T follicular helper cell (primary cell): ENCODE results near the gene SLC6A7.

Experiments
- DNase-seq: peaks from one replicate; pipeline ENCODE4 v3.0.0-alpha.2; 2020; ENCODE audit warnings: low read depth

The SLC6A7 gene

GRCh38 chr5:150173161-150173560 is 16.7 kb upstream of the SLC6A7 start:
- no peak for DNase-seq

GRCh38 chr5:150174285-150174684 is 15.6 kb upstream of the SLC6A7 start:
- no peak for DNase-seq

- DNase-seq = no peak
Observed at GRCh38 chr5:150175076-150175475, 14.8 kb upstream of the SLC6A7 start.

GRCh38 chr5:150175536-150175935 is 14.3 kb upstream of the SLC6A7 start:
- DNase-seq = no peak

GRCh38 chr5:150176745-150177477 is 13.0 kb upstream of the SLC6A7 start:
- no peak for DNase-seq

GRCh38 chr5:150177721-150178120 is 12.1 kb upstream of the SLC6A7 start:
- DNase-seq = no peak

GRCh38 chr5:150178262-150178661 is 11.6 kb upstream of the SLC6A7 start:
- no peak for DNase-seq

- no peak for DNase-seq
Observed at GRCh38 chr5:150179019-150179620, 10.7 kb upstream of the SLC6A7 start.

GRCh38 chr5:150180241-150181026 is 9.4 kb upstream of the SLC6A7 start:
- no peak for DNase-seq

GRCh38 chr5:150181027-150181426 is 8.8 kb upstream of the SLC6A7 start:
- no peak for DNase-seq

GRCh38 chr5:150181766-150182545 is 7.9 kb upstream of the SLC6A7 start:
- no peak for DNase-seq

GRCh38 chr5:150182774-150183173 is 7.1 kb upstream of the SLC6A7 start:
- no peak for DNase-seq

- DNase-seq = no peak
Observed at GRCh38 chr5:150183436-150183835, 6.4 kb upstream of the SLC6A7 start.

- DNase-seq = no peak
Observed at GRCh38 chr5:150184006-150184405, 5.9 kb upstream of the SLC6A7 start.

- no peak for DNase-seq
Observed at GRCh38 chr5:150184990-150185912, 4.6 kb upstream of the SLC6A7 start.

GRCh38 chr5:150186137-150186536 is 3.7 kb upstream of the SLC6A7 start:
- DNase-seq = no peak

GRCh38 chr5:150186897-150187296 is 3.0 kb upstream of the SLC6A7 start:
- DNase-seq = no peak

GRCh38 chr5:150188146-150188842 is 1.6 kb upstream of the SLC6A7 start:
- DNase-seq = no peak

GRCh38 chr5:150189326-150189725 is 536 bp upstream of the SLC6A7 start:
- DNase-seq = no peak

GRCh38 chr5:150190503-150190979 is 679 bp downstream of the SLC6A7 start:
- DNase-seq = no peak
